SK-N-SH treated with all-trans-retinoic acid at 6 μM for 48 hours (cell line): ENCODE measurements around the gene SEH1L.

Experiments
- ARNTL ChIP-seq: fragments of 450-650 bp; formaldehyde crosslinking; IDR thresholded peaks from 2 replicates; pipeline ENCODE4 v1.5.0; 2020; ENCODE audit warnings: low read depth, mild to moderate bottlenecking, moderate library complexity, borderline replicate concordance
- CREB5 ChIP-seq: fragments of 250-450 bp; sonication (Bioruptor Pico); IDR thresholded peaks from 2 replicates; pipeline ENCODE4 v1.5.1; 2020; ENCODE audit warnings: low read depth, mild to moderate bottlenecking, moderate library complexity
- CSRNP3 ChIP-seq: fragments of 250-450 bp; sonication (Bioruptor Pico); IDR thresholded peaks from 2 replicates; pipeline ENCODE4 v1.5.1; 2021; ENCODE audit warnings: mild to moderate bottlenecking, moderate library complexity
- ESRRG ChIP-seq: fragments of 250-450 bp; sonication (Bioruptor Pico); IDR thresholded peaks from 2 replicates; pipeline ENCODE4 v1.6.1; 2021; ENCODE audit warnings: mild to moderate bottlenecking
- GLIS3 ChIP-seq: fragments of 250-450 bp; sonication (Bioruptor Pico); IDR thresholded peaks from 2 replicates; pipeline ENCODE4 v1.5.0; 2020; ENCODE audit warnings: mild to moderate bottlenecking, moderate library complexity
- PATZ1 ChIP-seq: fragments of 250-450 bp; sonication (Bioruptor Pico); IDR thresholded peaks from 2 replicates; pipeline ENCODE4 v1.8.0; 2020; ENCODE audit warnings: mild to moderate bottlenecking, moderate library complexity, borderline replicate concordance
- TCF4 ChIP-seq: fragments of 250-450 bp; sonication (Bioruptor Pico); IDR thresholded peaks from 2 replicates; pipeline ENCODE4 v1.8.0; 2021; ENCODE audit warnings: mild to moderate bottlenecking, moderate library complexity, borderline replicate concordance
- ZC3H10 ChIP-seq: fragments of 250-450 bp; sonication (Bioruptor Pico); IDR thresholded peaks from 2 replicates; pipeline ENCODE4 v1.5.1; 2021; ENCODE audit warnings: mild to moderate bottlenecking, moderate library complexity
- ZFP3 ChIP-seq: fragments of 250-450 bp; sonication (Bioruptor Pico); IDR thresholded peaks from 2 replicates; pipeline ENCODE4 v1.5.0; 2020; ENCODE audit warnings: mild to moderate bottlenecking, moderate library complexity

- TF ChIP-seq ZC3H10 (CRISPR knock-in tag) (no peak), ESRRG (CRISPR knock-in tag) (no peak), ZFP3 (no peak), CSRNP3 (CRISPR knock-in tag) (no peak), ARNTL (CRISPR knock-in tag) (no peak), PATZ1 (CRISPR knock-in tag) (no peak), TCF4 (CRISPR knock-in tag) (no peak), GLIS3 (CRISPR knock-in tag) (no peak), CREB5 (no peak)
Observed at GRCh38 chr18:12928206-12928605, 19.6 kb upstream of the SEH1L start.
